MG63 (cell line): ENCODE data around the gene TET1. TPM values are rescaled to one million over a fixed set of nuclear protein-coding genes. Genes with fewer than 3 reads are reported as not detected.
"Not testable (repeated sequence)": the region's sequence is repeated elsewhere in the genome, so short reads cannot be mapped to it uniquely, and the experiment has no call there.

ENCODE experiments used
- DNase-seq: peaks from one replicate; pipeline ENCODE4 v3.0.0-alpha.2; 2020
- H3K27me3 ChIP-seq: fragments of 250-450 bp; sonication (Bioruptor Pico); 2 replicates; pipeline ENCODE4 v1.5.1; 2020; ENCODE audit warnings: mild to moderate bottlenecking, moderate library complexity
- H3K36me3 ChIP-seq: fragments of 250-450 bp; sonication (Bioruptor Pico); 2 replicates; pipeline ENCODE4 v1.5.1; 2020; ENCODE audit warnings: mild to moderate bottlenecking, moderate library complexity
- H3K4me3 ChIP-seq: fragments of 250-450 bp; sonication (Bioruptor Pico); 2 replicates; pipeline ENCODE4 v1.5.1; 2020; ENCODE audit warnings: mild to moderate bottlenecking, moderate library complexity
- H3K9me3 ChIP-seq: fragments of 250-450 bp; sonication (Bioruptor Pico); 2 replicates; pipeline ENCODE4 v1.5.1; 2020; ENCODE audit warnings: mild to moderate bottlenecking, moderate library complexity
- total RNA-seq: library from RNA; depleted of rRNA; stranded (reverse); fragments of >200 nt; shearing (Covaris generic); gene quantifications from 2 replicates; pipeline ENCODE4 v1.2.3, GENCODE V29; 2014; ENCODE audit warnings: low replicate concordance; rRNA removed

TET1 gene
- total RNA-seq = 0.39 and 0.82 TPM in 2 replicates

- H3K36me3 ChIP-seq = no peaks in the 10 kb centered on the region
- peak; percentile 58 for DNase-seq
- no peaks in the 10 kb centered on the region for H3K9me3 ChIP-seq
- H3K4me3 ChIP-seq = peak within 1 kb of the TSS; percentile 83
- H3K27me3 ChIP-seq = no peaks in the 10 kb centered on the region
Observed at GRCh38 chr10:68560186-68560942, at the start of gene TET1. TSS of gene TET1 (plus strand) at chr10:68560337. CDS start at chr10:68572339, 12,002 bp downstream.

GRCh38 chr10:68516216-68516615 is 43.9 kb upstream of the TET1 start:
- H3K27me3 ChIP-seq, H3K4me3 ChIP-seq, H3K36me3 ChIP-seq, H3K9me3 ChIP-seq, DNase-seq: not testable (repeated sequence)

- DNase-seq = no peak
- Histone ChIP-seq H3K4me3 (no peak overlapping the region), H3K36me3 (peaks cover 4% of the 10 kb centered on the region; the same call in 1 of the 2 replicates), H3K9me3 (no peaks in the 10 kb centered on the region), H3K27me3 (no peaks in the 10 kb centered on the region)
Observed at GRCh38 chr10:68516766-68517165, 43.4 kb upstream of the TET1 start.

GRCh38 chr10:68517188-68517587 is 42.9 kb upstream of the TET1 start:
- H3K4me3 ChIP-seq = no peak overlapping the region
- H3K36me3 ChIP-seq = peaks cover 4% of the 10 kb centered on the region; the same call in 1 of the 2 replicates
- no peaks in the 10 kb centered on the region for H3K9me3 ChIP-seq
- no peak for DNase-seq
- no peaks in the 10 kb centered on the region for H3K27me3 ChIP-seq

GRCh38 chr10:68518609-68519008 is 41.5 kb upstream of the TET1 start:
- H3K27me3 ChIP-seq = not testable (repeated sequence)

GRCh38 chr10:68525490-68526038 is 34.6 kb upstream of the TET1 start:
- H3K4me3 ChIP-seq, H3K36me3 ChIP-seq, H3K27me3 ChIP-seq, DNase-seq, H3K9me3 ChIP-seq: not testable (repeated sequence)

More at GRCh38 chr10:68518609-68519008, 41.5 kb upstream of the TET1 start:
- not testable (repeated sequence) for H3K36me3 ChIP-seq, DNase-seq, H3K9me3 ChIP-seq, H3K4me3 ChIP-seq

GRCh38 chr10:68526634-68527307 is 33.4 kb upstream of the TET1 start:
- H3K9me3 ChIP-seq = no peaks in the 10 kb centered on the region
- no peaks in the 10 kb centered on the region for H3K27me3 ChIP-seq
- DNase-seq = no peak
- no peaks in the 10 kb centered on the region; the same call in 1 of the 2 replicates for H3K36me3 ChIP-seq
- peak overlapping the region; percentile 96 for H3K4me3 ChIP-seq

- no peak for DNase-seq
- no peaks in the 10 kb centered on the region for H3K27me3 ChIP-seq
Observed at GRCh38 chr10:68536973-68537372, 23.2 kb upstream of the TET1 start.

GRCh38 chr10:68537796-68538195 is 22.3 kb upstream of the TET1 start:
- Histone ChIP-seq H3K27me3 (no peaks in the 10 kb centered on the region), H3K9me3 (no peaks in the 10 kb centered on the region), H3K4me3 (no peak overlapping the region), H3K36me3 (no peaks in the 10 kb centered on the region)
- no peak for DNase-seq

More at GRCh38 chr10:68536973-68537372, 23.2 kb upstream of the TET1 start:
- Histone ChIP-seq H3K9me3 (no peaks in the 10 kb centered on the region), H3K36me3 (no peaks in the 10 kb centered on the region), H3K4me3 (no peak overlapping the region)

- Histone ChIP-seq H3K27me3 (no peaks in the 10 kb centered on the region), H3K4me3 (no peak overlapping the region), H3K9me3 (no peaks in the 10 kb centered on the region), H3K36me3 (no peaks in the 10 kb centered on the region)
- DNase-seq = peak; percentile 27
Observed at GRCh38 chr10:68543004-68543918, 16.9 kb upstream of the TET1 start.

GRCh38 chr10:68550747-68551411 is 9.3 kb upstream of the TET1 start:
- H3K9me3 ChIP-seq = no peaks in the 10 kb centered on the region
- H3K4me3 ChIP-seq = no peak overlapping the region
- DNase-seq = peak; percentile 48

GRCh38 chr10:68553138-68553537 is 7.0 kb upstream of the TET1 start:
- H3K36me3 ChIP-seq = no peaks in the 10 kb centered on the region
- no peak overlapping the region for H3K4me3 ChIP-seq
- no peaks in the 10 kb centered on the region for H3K27me3 ChIP-seq
- no peaks in the 10 kb centered on the region for H3K9me3 ChIP-seq
- no peak for DNase-seq

More at GRCh38 chr10:68550747-68551411, 9.3 kb upstream of the TET1 start:
- Histone ChIP-seq H3K27me3 (no peaks in the 10 kb centered on the region), H3K36me3 (no peaks in the 10 kb centered on the region)

- no peaks in the 10 kb centered on the region for H3K27me3 ChIP-seq
- no peaks in the 10 kb centered on the region for H3K36me3 ChIP-seq
- DNase-seq = no peak
- H3K9me3 ChIP-seq = no peaks in the 10 kb centered on the region
- no peak overlapping the region for H3K4me3 ChIP-seq
Observed at GRCh38 chr10:68553599-68553998, 6.5 kb upstream of the TET1 start.

GRCh38 chr10:68558478-68558877 is 1.7 kb upstream of the TET1 start:
- Histone ChIP-seq H3K27me3 (no peaks in the 10 kb centered on the region), H3K4me3 (no peak overlapping the region), H3K9me3 (no peaks in the 10 kb centered on the region), H3K36me3 (no peaks in the 10 kb centered on the region)
- no peak for DNase-seq

- Histone ChIP-seq H3K27me3 (no peaks in the 10 kb centered on the region), H3K36me3 (no peaks in the 10 kb centered on the region), H3K4me3 (no peak overlapping the region), H3K9me3 (no peaks in the 10 kb centered on the region)
- DNase-seq = no peak
Observed at GRCh38 chr10:68559251-68559650, 886 bp upstream of the TET1 start.

- no peak for DNase-seq
Observed at GRCh38 chr10:68559841-68560185, 324 bp upstream of the TET1 start.

More at GRCh38 chr10:68559841-68560185, 324 bp upstream of the TET1 start:
- Histone ChIP-seq H3K36me3 (no peaks in the 10 kb centered on the region), H3K27me3 (no peaks in the 10 kb centered on the region), H3K4me3 (peak overlapping the region; percentile 83), H3K9me3 (no peaks in the 10 kb centered on the region)
